GM12878 (cell line): ENCODE measurements around the gene GAS2L3. TPM values are rescaled to one million over a fixed set of nuclear protein-coding genes. Genes with fewer than 3 reads are reported as not detected.
A peak's percentile ranks its signal among the peaks of the same experiment; 100 is the strongest.

ENCODE experiments used
- ATAC-seq: fragments of 200-7000 bp; cut with Tn5 transposase; 3 replicates; pipeline ENCODE4 v1.9.1; 2020; ENCODE audit warnings: mild to moderate bottlenecking, moderate library complexity
- BruUV-seq: library from RNA; stranded (reverse); fragments of 400-500 nt; replicated peaks from 2 replicates; lab custom pipeline; 2021; lab: Mats Ljungman, UMichigan
- CTCF ChIA-PET: fragments of 300-600 bp; sonication (Branson Sonifier 250); formaldehyde crosslinking; extraction: SDS; loops from one replicate; lab custom pipeline; 2021; ENCODE audit warnings: inconsistent platforms; lab: Yijun Ruan, JAX
- POLR2A ChIA-PET: fragments of 350-600 bp; formaldehyde crosslinking; extraction: SDS; loops from one replicate; lab custom pipeline; 2021; ENCODE audit warnings: inconsistent platforms; lab: Charles Lee
- RAD21 ChIA-PET: fragments of 300-600 bp; sonication (Branson Sonifier 250); formaldehyde crosslinking; loops from one replicate; lab custom pipeline; 2023; ENCODE audit warnings: antibody characterized with exemption; ENCODE audit not compliant: unreplicated experiment; lab: Charles Lee
- SMC1A ChIA-PET: fragments of 300-600 bp; sonication (Branson Sonifier 250); formaldehyde crosslinking; loops from one replicate; lab custom pipeline; 2023; ENCODE audit not compliant: unreplicated experiment, uncharacterized antibody; lab: Charles Lee
- DNase-seq: peaks from one replicate; pipeline ENCODE4 v3.0.0-alpha.2; 2011; ENCODE audit warnings: low read depth, low spot score
- FAIRE-seq: peaks from 3 replicates; lab custom pipeline; 2011; peaks lifted over from hg19 to GRCh38; lab: Jason Lieb, UNC
- H2AFZ ChIP-seq: 2 replicates; pipeline ENCODE4 v1.6.0; 2011; ENCODE audit warnings: low read depth, low read length, control low read depth; ENCODE audit not compliant: control insufficient read depth
- H3K27ac ChIP-seq: 2 replicates; pipeline ENCODE4 v1.5.1; 2011; ENCODE audit warnings: control low read depth; ENCODE audit not compliant: control insufficient read depth, insufficient read depth
- H3K27me3 ChIP-seq, 2 experiments: replicated peaks in 1 of 2; 2 replicates each; pipeline versions ENCODE4 v1.6.0 to v1.6.1; 2011; ENCODE audit warnings: low read length in 1 of 2; ENCODE audit not compliant: control insufficient read depth in 2 of 2, insufficient read depth in 2 of 2
- H3K36me3 ChIP-seq, 2 experiments: 2 replicates each; pipeline ENCODE4 v1.5.1; 2011; ENCODE audit warnings: low read length in 1 of 2; ENCODE audit not compliant: control insufficient read depth in 2 of 2, insufficient read depth in 2 of 2
- H3K4me1 ChIP-seq: 2 replicates; pipeline ENCODE4 v1.6.1; 2011; ENCODE audit warnings: mild to moderate bottlenecking, low read length, moderate library complexity, mixed read lengths; ENCODE audit not compliant: control insufficient read depth, insufficient read depth
- H3K4me2 ChIP-seq: 2 replicates; pipeline ENCODE4 v1.6.0; 2011; ENCODE audit warnings: control low read depth; ENCODE audit not compliant: control insufficient read depth, insufficient read depth
- H3K4me3 ChIP-seq: fragments of 200-600 bp; sonication (generic); 2 replicates; pipeline ENCODE4 v1.5.1; 2016
- H3K79me2 ChIP-seq: 2 replicates; pipeline ENCODE4 v1.6.0; 2011; ENCODE audit warnings: low read length; ENCODE audit not compliant: control insufficient read depth, insufficient read depth
- H3K9ac ChIP-seq: 2 replicates; pipeline ENCODE4 v1.8.0; 2011; ENCODE audit warnings: low read length, control low read depth, mixed read lengths; ENCODE audit not compliant: control insufficient read depth, insufficient read depth
- H3K9me3 ChIP-seq: replicated peaks from 3 replicates; pipeline ENCODE4 v1.5.1; 2011; ENCODE audit warnings: mild to moderate bottlenecking, low read length; ENCODE audit not compliant: control insufficient read depth, insufficient read depth
- H4K20me1 ChIP-seq: 2 replicates; pipeline ENCODE4 v1.6.0; 2011; ENCODE audit not compliant: control insufficient read depth, insufficient read depth
- CHD1 ChIP-seq: IDR thresholded peaks from 2 replicates; pipeline ENCODE4 v1.6.1; 2012; ENCODE audit warnings: low read depth, low read length, improper control_type of control experiment
- CHD4 ChIP-seq: fragments of 200-600 bp; sonication (generic); IDR thresholded peaks from 2 replicates; pipeline ENCODE4 v1.6.1; 2016; ENCODE audit warnings: mild to moderate bottlenecking
- E4F1 ChIP-seq: fragments of 450-650 bp; IDR thresholded peaks from 2 replicates; pipeline ENCODE4 v1.6.1; 2018; ENCODE audit warnings: borderline replicate concordance, mild to moderate bottlenecking; ENCODE audit not compliant: partially characterized antibody
- GATAD2B ChIP-seq: fragments of 450-650 bp; conservative IDR thresholded peaks from 2 replicates; pipeline ENCODE4 v1.6.1; 2017; ENCODE audit warnings: low read depth, mild to moderate bottlenecking, moderate library complexity
- IKZF2 ChIP-seq, 2 experiments: fragments of 450-650 bp; IDR thresholded peaks; 2 replicates each; pipeline ENCODE4 v1.6.1; 2017; ENCODE audit warnings: mild to moderate bottlenecking in 2 of 2, moderate library complexity in 2 of 2
- IRF3 ChIP-seq: fragments of 450-650 bp; IDR thresholded peaks from 2 replicates; pipeline ENCODE4 v1.6.1; 2014; ENCODE audit warnings: mild to moderate bottlenecking
- IRF5 ChIP-seq: fragments of 450-650 bp; IDR thresholded peaks from 2 replicates; pipeline ENCODE4 v1.6.1; 2017; ENCODE audit warnings: borderline replicate concordance
- NR2F1 ChIP-seq: fragments of 450-650 bp; conservative IDR thresholded peaks from 2 replicates; pipeline ENCODE4 v1.6.1; 2017; ENCODE audit warnings: mild to moderate bottlenecking
- POLR2AphosphoS2 ChIP-seq: IDR thresholded peaks from 2 replicates; pipeline ENCODE4 v1.6.1; 2011; ENCODE audit warnings: low read depth, mild to moderate bottlenecking, low read length, improper control_type of control experiment, moderate library complexity
- POU2F2 ChIP-seq: IDR thresholded peaks from 3 replicates; pipeline ENCODE4 v1.6.1; 2011; ENCODE audit warnings: low read depth, mild to moderate bottlenecking, low read length, borderline replicate concordance
- RFX5 ChIP-seq: IDR thresholded peaks from 2 replicates; pipeline ENCODE4 v1.6.1; 2011; ENCODE audit warnings: low read depth, low read length, improper control_type of control experiment
- SIN3A ChIP-seq: IDR thresholded peaks from 2 replicates; pipeline ENCODE4 v1.6.1; 2012; ENCODE audit warnings: low read depth, low read length, improper control_type of control experiment
- SREBF2 ChIP-seq: IDR thresholded peaks from 2 replicates; pipeline ENCODE4 v1.6.1; 2012; ENCODE audit warnings: mild to moderate bottlenecking, low read length
- STAT1 ChIP-seq: fragments of 450-650 bp; conservative IDR thresholded peaks from 2 replicates; pipeline ENCODE4 v1.6.1; 2014; ENCODE audit warnings: antibody characterized with exemption, mild to moderate bottlenecking
- TCF7 ChIP-seq: IDR thresholded peaks from 2 replicates; pipeline ENCODE4 v1.6.1; 2014; ENCODE audit warnings: antibody characterized with exemption, borderline replicate concordance
- ZBTB33 ChIP-seq: fragments of 450-650 bp; IDR thresholded peaks from 2 replicates; pipeline ENCODE4 v1.6.1; 2017; ENCODE audit warnings: mild to moderate bottlenecking
- WGBS: methylation state at CpG from one replicate; pipeline ENCODE4 v1.1.6; 2016; ENCODE audit warnings: low lambda C conversion rate; ENCODE audit not compliant: insufficient replicate concordance, insufficient coverage; ENCODE audit errors: missing lambda C conversion rate; 5-methylcytosine and 5-hydroxymethylcytosine counted together
- in situ Hi-C: fragments of 300-500 bp; cut with MboI; formaldehyde crosslinking; loops from 9 replicates; pipeline ENCODE4 v1.14.3; 2018; ENCODE audit warnings: mixed read lengths
- intact Hi-C: fragments of 100-400 bp; cut with micrococcal nuclease; formaldehyde crosslinking; loops from one replicate; pipeline ENCODE4 v1.14.2; 2022; ENCODE audit not compliant: unreplicated experiment
- polyA plus RNA-seq, 11 experiments: library from polyadenylated mRNA; depleted of rRNA in 4 of 11; unstranded in 6 of 11; stranded (reverse) in 5 of 11; fragments of >200 nt; fragmentation: Nextera tagmentation in 4 of 11; fragmentation: Illumina TruSeq in 1 of 11; extraction: Ambion mirVana in 4 of 11; extraction: Trizol in 1 of 11; gene quantifications; 1 replicate in 1 of 11; 2 replicates in 10 of 11; pipeline versions ENCODE4 v1.2.1 to v1.2.3, GENCODE V29; 2011 to 2016; ENCODE audit warnings: inconsistent platforms in 2 of 11, missing spikeins in 2 of 11, low read depth in 1 of 11
- total RNA-seq, 4 experiments: library from RNA; depleted of rRNA in 3 of 4; stranded (reverse); fragments of >200 nt in 3 of 4; fragmentation: Illumina TruSeq in 1 of 4; extraction: Trizol in 1 of 4; gene quantifications; 2 replicates each; pipeline versions ENCODE4 v1.2.1 to v1.2.3, GENCODE V29; 2013 to 2021

The GAS2L3 gene
- total and polyA plus RNA-seq, 10 of the 15 experiments (the other 5 are each of a cell fraction or from before 2014, with no cell fraction given), result 0.46 to 6.6 (median 2.4) TPM

- Histone ChIP-seq H3K27me3 (no peaks in the 10 kb centered on the region), H4K20me1 (no peaks in the 10 kb centered on the region), H3K9ac (peak overlapping the region; percentile 74), H3K27ac (no peak overlapping the region), H3K36me3 (no peaks in the 10 kb centered on the region), H2AFZ (peak overlapping the region; percentile 95), H3K79me2 (no peaks in the 10 kb centered on the region; the same call in 1 of the 2 replicates), H3K4me2 (peak overlapping the region; percentile 97), H3K4me3 (peak overlapping the region; percentile 87), H3K4me1 (peaks cover 12% of the 10 kb centered on the region), H3K9me3 (no peaks in the 10 kb centered on the region)
- WGBS, result 12% methylated on average over 15 of the region's 15 CpGs
- intact Hi-C loops (no loop called here), in situ Hi-C loops (no loop called here)
- TSS peak; percentile 54 for BruUV-seq
- ATAC-seq (peak; percentile 9), FAIRE-seq (no peak), DNase-seq (no peak)
- ChIA-PET SMC1A (no interaction called here), RAD21 (interaction anchor here (1.2 kb wide), 1 partner anchor 98 kb away, joined by 3 read pairs; no protein-coding TSS in a partner anchor), CTCF (interaction anchor here (0.7 kb wide), 1 partner anchor 19 kb away, joined by 3 read pairs; no protein-coding TSS in a partner anchor), POLR2A (interaction anchor here (0.6 kb wide), 1 partner anchor 242 kb away, joined by 4 read pairs; no protein-coding TSS in a partner anchor)
- TF ChIP-seq TCF7, result no peak
- TF ChIP-seq IRF5, result no peak
- TF ChIP-seq CHD4, result no peak
- no peak for TF ChIP-seq E4F1
- no peak for TF ChIP-seq GATAD2B
- no peak for TF ChIP-seq POLR2AphosphoS2
- no peak for TF ChIP-seq NR2F1
- TF ChIP-seq IKZF2 (IDR thresholded peaks at IDR 0.05), result no peak
- TF ChIP-seq IRF3, result no peak
- TF ChIP-seq POU2F2, result no peak
- TF ChIP-seq ZBTB33, result no peak
- no peak for TF ChIP-seq RFX5
- TF ChIP-seq STAT1, result no peak
- no peak for TF ChIP-seq SREBF2
- no peak for TF ChIP-seq SIN3A
- TF ChIP-seq CHD1, result no peak
Measured at GRCh38 chr12:100574187-100575074, 947 bp downstream of the GAS2L3 start.
